DMS53 treated with DMSO at 0.1 percent for 48 hours (cell line): ENCODE data around the gene OSBPL10.
A peak's percentile ranks its signal among the peaks of the same experiment; 100 is the strongest.
"Not testable (repeated sequence)": the region's sequence is repeated elsewhere in the genome, so short reads cannot be mapped to it uniquely, and the experiment has no call there.

Experiments used
- DNase-seq: peaks from one replicate; lab custom pipeline; 2025; ENCODE audit not compliant: unreplicated experiment; lab: John Stamatoyannopoulos, UW

OSBPL10 gene

GRCh38 chr3:31993843-31994242 is 12.8 kb upstream of the OSBPL10 start:
- no peak for DNase-seq

- not testable (repeated sequence) for DNase-seq
Measured at GRCh38 chr3:31992995-31993394, 11.9 kb upstream of the OSBPL10 start.

GRCh38 chr3:31988271-31988670 is 7.2 kb upstream of the OSBPL10 start:
- DNase-seq = no peak

- no peak for DNase-seq
Measured at GRCh38 chr3:31985831-31986230, 4.8 kb upstream of the OSBPL10 start.

- DNase-seq = no peak
Measured at GRCh38 chr3:31984321-31984720, 3.3 kb upstream of the OSBPL10 start.

GRCh38 chr3:31980530-31981205 is 394 bp downstream of the OSBPL10 start:
- DNase-seq = peak; percentile 21

GRCh38 chr3:31979001-31979697 is 1.9 kb downstream of the OSBPL10 start:
- no peak for DNase-seq

GRCh38 chr3:31978553-31978952 is 2.5 kb downstream of the OSBPL10 start:
- DNase-seq = no peak

GRCh38 chr3:31977736-31978135 is 3.3 kb downstream of the OSBPL10 start:
- DNase-seq = no peak

GRCh38 chr3:31976302-31976701 is 4.8 kb downstream of the OSBPL10 start:
- no peak for DNase-seq

- DNase-seq = no peak
Measured at GRCh38 chr3:31974964-31975363, 6.1 kb downstream of the OSBPL10 start.

- DNase-seq = no peak
Measured at GRCh38 chr3:31974471-31974870, 6.6 kb downstream of the OSBPL10 start.

- no peak for DNase-seq
Measured at GRCh38 chr3:31973837-31974236, 7.2 kb downstream of the OSBPL10 start.

GRCh38 chr3:31973081-31973480 is 8.0 kb downstream of the OSBPL10 start:
- DNase-seq = no peak

- no peak for DNase-seq
Measured at GRCh38 chr3:31971607-31972006, 9.5 kb downstream of the OSBPL10 start.

- DNase-seq = no peak
Measured at GRCh38 chr3:31968927-31969418, 12.1 kb downstream of the OSBPL10 start.

GRCh38 chr3:31968369-31968926 is 12.6 kb downstream of the OSBPL10 start:
- DNase-seq = no peak

GRCh38 chr3:31967592-31967991 is 13.5 kb downstream of the OSBPL10 start:
- DNase-seq = no peak

GRCh38 chr3:31966978-31967591 is 14.0 kb downstream of the OSBPL10 start:
- DNase-seq = no peak

- DNase-seq = no peak
Measured at GRCh38 chr3:31962801-31963205, 18.3 kb downstream of the OSBPL10 start.

GRCh38 chr3:31960793-31961431 is 20.1 kb downstream of the OSBPL10 start:
- DNase-seq = no peak
